Gastroesophageal sphincter (tissue), 3 donors: ENCODE data around the gene ELMO1.

ENCODE experiments used
- CTCF ChIP-seq, 4 experiments: fragments of 200-600 bp in 2 of 4; fragments of 450-650 bp in 2 of 4; sonication (generic) in 1 of 4; IDR thresholded peaks; one replicate each; pipeline ENCODE4 v1.5.1; 2017 to 2019; ENCODE audit warnings: antibody characterized with exemption in 4 of 4, mild to moderate bottlenecking in 2 of 4, moderate library complexity in 2 of 4
- EP300 ChIP-seq: sonication (generic); formaldehyde crosslinking; IDR thresholded peaks from one replicate; pipeline ENCODE4 v1.6.1; 2017; ENCODE audit warnings: antibody characterized with exemption, mild to moderate bottlenecking
- POLR2A ChIP-seq, 2 donors: fragments of 450-650 bp; IDR thresholded peaks; one replicate each; pipeline ENCODE4 v1.6.1; 2017; ENCODE audit warnings: antibody characterized with exemption in 2 of 2, mild to moderate bottlenecking in 2 of 2, moderate library complexity in 1 of 2
- POLR2AphosphoS5 ChIP-seq: sonication (generic); formaldehyde crosslinking; IDR thresholded peaks from one replicate; pipeline ENCODE4 v1.6.1; 2017; ENCODE audit warnings: antibody characterized with exemption

GRCh38 chr7:37493123-37493522 is 44.5 kb upstream of the ELMO1 start:
- TF ChIP-seq CTCF (IDR thresholded peaks at IDR 0.05) (no peak), POLR2A (IDR thresholded peaks at IDR 0.05) (no peak), POLR2AphosphoS5 (no peak), EP300 (no peak)
